ENCODE data around the gene ZMYND19.

Gene ZMYND19

DNA sequence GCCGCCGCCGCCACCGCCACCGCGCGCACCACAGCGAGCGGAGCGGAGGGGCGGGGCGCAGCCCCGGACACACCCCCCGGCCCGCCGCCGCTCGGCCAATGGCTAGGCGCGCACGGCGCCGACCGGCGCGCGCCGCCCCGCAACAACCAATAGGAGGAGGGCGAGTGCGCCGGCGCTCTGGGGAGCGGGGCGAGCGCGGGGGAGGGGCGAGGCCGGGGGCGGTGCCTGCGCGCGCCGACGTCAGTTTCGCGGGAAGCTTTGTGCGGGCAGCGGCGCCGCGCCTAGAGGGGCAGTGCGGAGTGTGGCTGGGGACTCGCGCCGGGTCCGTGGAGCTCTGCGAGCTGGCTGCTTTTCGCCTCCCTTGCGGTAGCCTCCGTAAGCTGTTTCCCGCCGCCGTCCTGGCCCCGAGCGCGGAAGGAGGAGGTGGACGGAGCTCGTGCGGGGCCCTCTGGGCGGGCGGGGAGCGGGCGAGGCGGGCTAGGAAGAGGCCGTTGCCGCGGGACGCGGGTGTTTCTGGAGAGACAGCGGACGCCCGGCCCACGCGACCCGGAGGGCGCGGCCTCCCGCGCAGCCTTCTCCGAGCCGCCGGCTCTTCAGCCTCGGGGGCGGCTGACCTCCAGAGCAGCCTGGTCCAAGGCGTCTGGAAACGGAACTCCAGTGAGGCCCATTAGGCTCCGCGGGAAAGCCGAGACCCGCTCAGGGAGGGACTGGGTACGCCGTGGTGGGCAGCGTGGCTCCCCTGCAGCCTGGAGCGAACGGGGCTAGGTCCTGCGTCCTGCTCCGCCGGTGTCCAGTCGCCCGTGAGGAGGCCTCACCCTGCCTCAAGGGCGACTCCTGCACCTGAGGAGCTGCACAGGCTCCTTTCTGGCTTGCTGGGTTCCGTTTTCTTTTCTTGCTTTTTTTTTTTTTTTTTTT, at the start of gene ZMYND19:
Gene ZMYND19, minus strand, starts transcription at position 44 of the 915 bp plus-strand sequence. CDS start 249 bp downstream, outside the sequence.
- DNase-seq (ENCODE audit: low read depth): peak; percentile 38
- no peak for TF ChIP-seq CTCF (IDR thresholded peaks at IDR 0.05; ENCODE audit: low read depth, low read length, missing control alignments)
- peak within 1 kb of the TSS; percentile 94 for H3K4me3 ChIP-seq (ENCODE audit: low read depth, low read length)

DNA sequence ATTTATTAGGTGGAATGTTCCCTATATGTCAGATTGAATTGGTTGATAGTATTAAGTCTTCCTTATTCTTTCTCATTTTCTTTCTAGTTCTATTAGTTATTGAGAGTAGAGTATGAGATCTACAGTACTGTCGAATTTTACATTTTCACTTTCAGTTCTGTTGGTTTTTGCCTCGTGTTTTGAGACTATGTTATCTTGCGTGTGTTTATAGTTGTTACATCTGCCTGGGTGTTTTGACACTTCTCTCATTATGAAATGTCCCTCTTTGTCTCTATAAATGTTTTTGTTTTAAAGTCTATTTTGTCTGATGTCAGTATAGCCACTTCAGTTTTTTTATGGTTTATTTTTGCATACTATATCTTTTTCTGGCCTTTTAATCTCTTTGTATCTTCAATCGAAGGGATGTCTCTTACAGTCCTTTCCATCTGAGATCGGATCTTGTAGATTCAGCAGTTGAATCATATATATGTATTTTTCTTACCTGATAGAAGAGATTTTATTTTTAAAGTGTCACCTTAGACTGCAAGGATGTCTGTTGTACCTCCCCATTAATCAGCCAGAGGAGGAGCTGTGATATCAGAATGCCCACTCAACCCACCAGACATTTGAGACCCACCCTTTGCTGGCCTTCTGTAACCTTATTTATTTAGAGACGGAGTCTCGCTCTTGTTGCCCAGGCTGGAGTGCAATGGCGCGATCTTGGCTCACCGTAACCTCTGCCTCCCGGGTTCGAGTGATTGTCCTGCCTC, 49.2 kb upstream of the ZMYND19 start:
- H3K4me3 ChIP-seq (ENCODE audit: low read depth, low read length): no peak overlapping the region; the same call in 1 of the 2 replicates
- TF ChIP-seq CTCF (IDR thresholded peaks at IDR 0.05; ENCODE audit: low read depth, low read length, missing control alignments): no peak
- no peak for DNase-seq (ENCODE audit: low read depth)

GRCh38 chr9:137638680-137639079, 48.4 kb upstream of the ZMYND19 start:
- TF ChIP-seq CTCF (IDR thresholded peaks at IDR 0.05; ENCODE audit: low read depth, low read length, missing control alignments): no peak
- DNase-seq (ENCODE audit: low read depth): no peak
- H3K4me3 ChIP-seq (ENCODE audit: low read depth, low read length): peak overlapping the region; percentile 27; the same call in 1 of the 2 replicates

GRCh38 chr9:137634016-137634415, 43.7 kb upstream of the ZMYND19 start:
- no peak for TF ChIP-seq CTCF (IDR thresholded peaks at IDR 0.05; ENCODE audit: low read depth, low read length, missing control alignments)
- DNase-seq (ENCODE audit: low read depth): no peak
- no peak overlapping the region for H3K4me3 ChIP-seq (ENCODE audit: low read depth, low read length)

DNA sequence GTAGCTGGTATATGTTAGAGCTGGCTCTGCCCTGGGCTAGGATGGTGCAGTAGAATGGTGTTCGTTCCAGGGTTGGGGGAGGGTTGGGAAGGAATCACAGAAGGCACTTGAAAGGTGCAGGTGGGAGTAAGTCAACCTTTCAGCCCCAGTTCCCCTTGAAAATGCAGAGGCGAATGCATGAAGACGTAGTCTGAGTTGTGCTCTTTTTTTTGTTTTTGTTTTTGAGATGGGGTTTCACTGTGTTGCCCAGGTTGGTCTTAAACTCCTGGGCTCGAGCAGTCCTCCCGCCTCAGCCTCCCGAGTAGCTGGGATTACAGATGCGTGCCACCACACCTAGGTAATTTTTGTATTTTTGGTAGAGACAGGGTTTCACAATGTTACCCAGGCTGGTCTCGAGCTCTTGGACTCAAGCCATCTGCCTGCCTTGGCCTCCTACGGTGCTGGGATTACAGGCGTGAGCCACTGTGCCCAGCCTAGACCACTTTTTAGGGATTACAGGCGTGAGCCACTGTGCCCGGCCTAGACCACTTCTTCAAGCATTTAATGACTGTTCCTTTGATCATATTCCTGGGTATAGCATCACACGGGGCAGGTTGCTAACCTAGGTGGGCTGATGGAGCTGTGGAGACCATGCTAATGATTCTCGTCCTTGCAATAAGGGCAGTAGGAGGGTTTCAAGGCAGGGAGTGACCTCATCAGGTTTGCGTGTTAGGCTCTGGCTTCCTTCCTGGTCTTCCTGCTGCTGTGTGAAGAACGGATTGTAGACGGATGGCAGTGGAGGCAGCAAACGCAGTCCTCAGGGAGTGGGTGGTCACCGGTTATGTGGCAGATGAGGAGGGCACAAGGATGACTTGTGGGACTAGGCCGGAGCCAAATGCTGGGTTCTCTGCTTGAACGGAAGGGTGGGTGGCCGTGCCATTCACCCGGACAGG, 42.2 kb upstream of the ZMYND19 start:
- no peak for TF ChIP-seq CTCF (IDR thresholded peaks at IDR 0.05; ENCODE audit: low read depth, low read length, missing control alignments)
- DNase-seq (ENCODE audit: low read depth): no peak
- no peak overlapping the region for H3K4me3 ChIP-seq (ENCODE audit: low read depth, low read length)

Data from GM12864 (cell line).